ENCODE results near the gene TMEM8B. TPM values are rescaled to one million over a fixed set of nuclear protein-coding genes. Genes with fewer than 3 reads are reported as not detected.

The TMEM8B gene
- total RNA-seq, 1 experiment from 2014 or later = 7.2 TPM

DNA sequence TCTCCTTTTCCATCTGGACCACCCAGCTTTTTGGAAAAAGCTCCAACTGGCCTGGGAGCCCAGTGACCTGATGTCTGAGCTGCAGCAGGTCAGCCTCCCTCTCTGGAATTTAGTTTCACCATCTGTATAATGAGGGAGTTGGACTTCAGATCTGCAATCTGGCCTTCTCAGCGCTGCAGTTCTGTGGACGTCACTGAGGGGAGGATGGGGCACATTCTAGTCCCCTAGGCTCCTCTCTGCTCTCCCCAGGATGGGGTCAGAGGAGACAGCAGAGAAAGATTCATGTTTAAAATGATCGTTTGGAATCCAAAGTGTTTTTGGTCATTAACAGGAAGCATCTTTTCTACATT, 30.9 kb downstream of the TMEM8B start (continued):
- no peak for TF ChIP-seq YY1 (IDR thresholded peaks at IDR 0.05; ENCODE audit: extremely low read depth, insufficient replicate concordance, low read depth, low read length)
- TF ChIP-seq ZNF274 (IDR thresholded peaks at IDR 0.05; ENCODE audit: low read depth, low read length) = no peak
- TF ChIP-seq ATF3 (IDR thresholded peaks at IDR 0.05) = no peak
- TF ChIP-seq CEBPB (IDR thresholded peaks at IDR 0.05; ENCODE audit: low read depth) = no peak
- no peak for TF ChIP-seq CBX3 (IDR thresholded peaks at IDR 0.05; ENCODE audit: low read depth)
- TF ChIP-seq EZH2 (IDR thresholded peaks at IDR 0.05) = no peak
- TF ChIP-seq SIN3A (IDR thresholded peaks at IDR 0.05; ENCODE audit: low read depth) = no peak
- TF ChIP-seq ELF1 (IDR thresholded peaks at IDR 0.05; ENCODE audit: borderline replicate concordance, low read depth) = no peak
- no peak for TF ChIP-seq EGR1 (IDR thresholded peaks at IDR 0.05; ENCODE audit: low read depth)

DNA sequence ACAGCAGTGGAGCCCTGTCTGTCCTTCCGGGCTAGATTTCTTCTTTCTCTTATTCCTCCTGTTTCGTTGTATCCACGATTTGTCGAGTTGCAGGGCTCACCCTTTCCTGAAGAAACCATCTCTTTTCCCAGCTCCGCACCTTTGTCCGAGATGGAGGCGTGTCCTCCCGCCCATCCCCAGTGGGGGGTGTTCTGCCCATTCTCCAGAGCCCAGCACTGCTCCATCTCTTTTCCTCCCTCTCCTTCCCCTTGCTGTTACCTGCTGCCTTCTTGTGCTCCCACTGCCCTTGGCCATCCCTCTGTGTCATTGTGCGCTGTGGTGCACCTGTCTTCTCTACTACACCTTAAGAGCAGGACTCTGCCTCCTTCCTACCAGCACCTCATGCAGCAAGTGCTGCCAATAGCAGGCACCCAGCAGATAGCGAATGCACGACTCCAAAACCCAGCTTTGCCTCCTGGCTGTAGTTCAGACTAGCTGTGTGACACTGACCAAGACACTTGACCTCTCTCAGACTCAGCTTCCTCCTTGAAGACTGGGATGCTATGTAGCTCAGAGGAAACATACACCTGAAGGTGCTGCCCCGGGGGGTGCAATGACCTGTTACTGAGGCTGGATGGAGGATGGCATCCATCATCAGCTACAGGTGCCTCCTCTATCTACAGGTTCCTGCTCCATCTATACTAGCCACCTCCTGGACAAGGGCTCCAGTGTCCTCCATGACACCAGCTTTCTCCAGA, 32.3 kb downstream of the TMEM8B start:
- intact Hi-C loops (cut with micrococcal nuclease) = no loop called here
- CTCF ChIA-PET = interaction anchor here (1.1 kb wide), 1 partner anchor 21 kb away, joined by 3 read pairs; no protein-coding TSS in a partner anchor
- ATAC-seq (no peak), DNase-seq (ENCODE audit: low read depth, low spot score) (no peak)
- H3K9ac ChIP-seq (ENCODE audit: low read length) = no peak overlapping the region
- TF ChIP-seq SIN3A (IDR thresholded peaks at IDR 0.05; ENCODE audit: low read depth) (no peak), ELF1 (IDR thresholded peaks at IDR 0.05; ENCODE audit: borderline replicate concordance, low read depth) (no peak), CTCF (IDR thresholded peaks at IDR 0.05 in 2 of 3, conservative IDR thresholded peaks at IDR 0.05 in 1 of 3; ENCODE audit: borderline replicate concordance in 1 of 3, insufficient read depth in 1 of 3, low read depth in 2 of 3, low read length in 2 of 3) (no peak), EZH2phosphoT487 (IDR thresholded peaks at IDR 0.05; ENCODE audit: borderline replicate concordance) (no peak)
- no peaks in the 10 kb centered on the region for H4K20me1 ChIP-seq (ENCODE audit: insufficient read depth)
- no peak overlapping the region for H3K4me3 ChIP-seq (replicated peaks in 1 of 2; ENCODE audit: low read depth in 1 of 2, low read length in 2 of 2)
- no TSS peak for BruUV-seq (replicated peaks)
- H3K27me3 ChIP-seq (ENCODE audit: insufficient read depth, low read length) = peaks cover 3% of the 10 kb centered on the region; the same call in 1 of the 2 replicates
- no peak overlapping the region for H2AFZ ChIP-seq (ENCODE audit: low read depth, low read length, poor library complexity, severe bottlenecking)
- POLR2A ChIA-PET = no interaction called here
- RAD21 ChIA-PET (ENCODE audit: low non-redundant PET in 1 of 2, low total read pairs in 2 of 2, uncharacterized antibody in 2 of 2, unreplicated experiment in 2 of 2) = no interaction called here
- no peaks in the 10 kb centered on the region for H3K9me3 ChIP-seq (ENCODE audit: control insufficient read depth in 1 of 2, insufficient read depth in 1 of 2, low read depth in 1 of 2, low read length in 2 of 2)
- H3K27ac ChIP-seq (ENCODE audit: low read depth, low read length) = no peak overlapping the region
- H3K36me3 ChIP-seq (ENCODE audit: control insufficient read depth in 1 of 2, insufficient read depth in 2 of 2, low read length in 2 of 2) = no peaks in the 10 kb centered on the region
- H3K4me1 ChIP-seq (ENCODE audit: control insufficient read depth in 1 of 2, insufficient read depth in 2 of 2, low read length in 2 of 2) = no peaks in the 10 kb centered on the region
- H3K79me2 ChIP-seq (ENCODE audit: insufficient read depth, low read length) = no peaks in the 10 kb centered on the region
- H3K4me2 ChIP-seq (ENCODE audit: low read length) = no peak overlapping the region
- H3K9me2 ChIP-seq (ENCODE audit: insufficient read depth) = no peaks in the 10 kb centered on the region
